A673 (cell line): ENCODE data around the gene TMEM242.

Experiments used
- EZH2 ChIP-seq: fragments of 200-600 bp; sonication (generic); IDR thresholded peaks from 2 replicates; pipeline ENCODE4 v1.6.1; 2017; ENCODE audit warnings: borderline replicate concordance, low read depth, mild to moderate bottlenecking, mixed read lengths, antibody characterized with exemption, low read length; ENCODE audit not compliant: poor library complexity, severe bottlenecking
- TF ChIP-seq, protein P1 (sequence below): fragments of 300-800, 200-600 bp; sonication (generic); conservative IDR thresholded peaks from 2 replicates; pipeline ENCODE4 v1.5.1; 2017; ENCODE audit warnings: low read depth, mild to moderate bottlenecking, antibody characterized with exemption, low read length, moderate library complexity, mixed read lengths

DNA sequence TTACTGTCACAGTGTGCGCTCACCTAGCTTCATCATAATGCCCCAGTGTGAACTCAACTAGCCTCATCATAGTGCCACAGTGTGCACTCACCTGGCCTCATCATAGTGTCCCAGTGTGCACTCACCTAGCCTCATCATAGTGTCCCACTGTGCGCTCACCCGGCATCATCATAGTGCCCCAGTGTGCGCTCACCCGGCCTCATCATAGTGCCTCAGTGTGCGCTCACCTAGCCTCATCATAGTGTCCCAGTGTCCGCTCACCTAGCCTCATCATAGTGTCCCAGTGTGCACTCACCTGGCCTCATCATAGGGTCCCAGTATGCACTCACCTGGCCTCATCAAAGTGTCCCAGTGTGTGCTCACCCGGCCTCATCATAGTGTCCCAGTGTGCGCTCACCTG is 10.6 kb downstream of the TMEM242 start:
- TF ChIP-seq, protein P1, sequence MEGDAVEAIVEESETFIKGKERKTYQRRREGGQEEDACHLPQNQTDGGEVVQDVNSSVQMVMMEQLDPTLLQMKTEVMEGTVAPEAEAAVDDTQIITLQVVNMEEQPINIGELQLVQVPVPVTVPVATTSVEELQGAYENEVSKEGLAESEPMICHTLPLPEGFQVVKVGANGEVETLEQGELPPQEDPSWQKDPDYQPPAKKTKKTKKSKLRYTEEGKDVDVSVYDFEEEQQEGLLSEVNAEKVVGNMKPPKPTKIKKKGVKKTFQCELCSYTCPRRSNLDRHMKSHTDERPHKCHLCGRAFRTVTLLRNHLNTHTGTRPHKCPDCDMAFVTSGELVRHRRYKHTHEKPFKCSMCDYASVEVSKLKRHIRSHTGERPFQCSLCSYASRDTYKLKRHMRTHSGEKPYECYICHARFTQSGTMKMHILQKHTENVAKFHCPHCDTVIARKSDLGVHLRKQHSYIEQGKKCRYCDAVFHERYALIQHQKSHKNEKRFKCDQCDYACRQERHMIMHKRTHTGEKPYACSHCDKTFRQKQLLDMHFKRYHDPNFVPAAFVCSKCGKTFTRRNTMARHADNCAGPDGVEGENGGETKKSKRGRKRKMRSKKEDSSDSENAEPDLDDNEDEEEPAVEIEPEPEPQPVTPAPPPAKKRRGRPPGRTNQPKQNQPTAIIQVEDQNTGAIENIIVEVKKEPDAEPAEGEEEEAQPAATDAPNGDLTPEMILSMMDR, result no peak
- no peak for TF ChIP-seq EZH2
